ENCODE measurements around the gene CDH4. TPM values are rescaled to one million over a fixed set of nuclear protein-coding genes. Genes with fewer than 3 reads are reported as not detected.
"Not testable (repeated sequence)": the region's sequence is repeated elsewhere in the genome, so short reads cannot be mapped to it uniquely, and the experiment has no call there.

Gene CDH4
- total and polyA plus RNA-seq, 5 donors from 2014 or later: 0.07 to 0.69 (median 0.49) TPM; not detected in 1

DNA sequence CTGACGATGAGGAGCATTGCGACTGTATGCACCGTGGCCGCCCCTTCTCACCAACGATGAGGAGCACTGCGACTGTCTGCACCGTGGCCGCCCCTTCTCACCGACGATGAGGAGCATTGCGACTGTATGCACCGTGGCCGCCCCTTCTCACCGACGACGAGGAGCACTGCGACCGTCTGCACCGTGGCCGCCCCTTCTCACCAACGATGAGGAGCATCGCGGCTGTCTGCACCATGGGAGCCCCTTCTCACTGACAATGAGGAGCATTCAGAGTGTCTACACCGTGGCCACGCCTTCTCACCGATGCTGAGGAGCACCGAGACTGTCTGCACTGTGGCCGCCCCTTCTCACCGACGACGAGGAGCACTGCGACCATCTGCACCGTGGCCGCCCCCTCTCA is 692.9 kb downstream of the CDH4 start:
- H3K36me3 Mint-ChIP-seq; H3K4me1 ChIP-seq (ENCODE audit: control insufficient read depth, insufficient read depth, low read length, poor library complexity, severe bottlenecking); ATAC-seq (ENCODE audit: low read depth in 2 of 2); H3K4me3 ChIP-seq (ENCODE audit: low read depth, low read length); H3K36me3 ChIP-seq (ENCODE audit: control insufficient read depth, insufficient read depth, low read length); DNase-seq; H3K27ac ChIP-seq (ENCODE audit: insufficient read depth, low read length, poor library complexity, severe bottlenecking); H3K27me3 ChIP-seq (ENCODE audit: control insufficient read depth, insufficient read depth, low read length); H3K9me3 Mint-ChIP-seq; H3K27me3 Mint-ChIP-seq; H3K27ac Mint-ChIP-seq; H3K4me1 Mint-ChIP-seq; H3K9me3 ChIP-seq (ENCODE audit: control insufficient read depth in 2 of 2, low read length in 2 of 2); H3K4me3 Mint-ChIP-seq: not testable (repeated sequence)

DNA sequence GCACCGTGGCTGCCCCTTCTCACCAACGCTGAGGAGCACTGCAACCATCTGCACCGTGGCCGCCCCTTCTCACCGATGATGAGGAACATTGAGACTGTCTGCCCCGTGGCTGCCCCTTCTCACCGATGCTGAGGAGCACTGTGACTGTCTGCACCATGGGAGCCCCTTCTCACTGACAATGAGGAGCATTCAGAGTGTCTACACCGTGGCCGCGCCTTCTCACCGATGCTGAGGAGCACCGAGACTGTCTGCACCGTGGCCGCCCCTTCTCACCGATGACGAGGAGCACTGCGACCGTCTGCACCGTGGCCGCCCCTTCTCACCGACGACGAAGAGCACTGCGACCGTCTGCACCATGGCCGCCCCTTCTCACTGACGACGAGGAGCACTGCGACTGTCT is 693.4 kb downstream of the CDH4 start:
- H3K27ac ChIP-seq (ENCODE audit: insufficient read depth, low read length, poor library complexity, severe bottlenecking); H3K36me3 ChIP-seq (ENCODE audit: control insufficient read depth, insufficient read depth, low read length); H3K9me3 ChIP-seq (ENCODE audit: control insufficient read depth in 2 of 2, low read length in 2 of 2); ATAC-seq (ENCODE audit: low read depth in 2 of 2); H3K4me3 ChIP-seq (ENCODE audit: low read depth, low read length); H3K4me1 Mint-ChIP-seq; DNase-seq; H3K4me3 Mint-ChIP-seq; H3K36me3 Mint-ChIP-seq; H3K27me3 Mint-ChIP-seq; H3K9me3 Mint-ChIP-seq; H3K4me1 ChIP-seq (ENCODE audit: control insufficient read depth, insufficient read depth, low read length, poor library complexity, severe bottlenecking); H3K27me3 ChIP-seq (ENCODE audit: control insufficient read depth, insufficient read depth, low read length); H3K27ac Mint-ChIP-seq: not testable (repeated sequence)

DNA sequence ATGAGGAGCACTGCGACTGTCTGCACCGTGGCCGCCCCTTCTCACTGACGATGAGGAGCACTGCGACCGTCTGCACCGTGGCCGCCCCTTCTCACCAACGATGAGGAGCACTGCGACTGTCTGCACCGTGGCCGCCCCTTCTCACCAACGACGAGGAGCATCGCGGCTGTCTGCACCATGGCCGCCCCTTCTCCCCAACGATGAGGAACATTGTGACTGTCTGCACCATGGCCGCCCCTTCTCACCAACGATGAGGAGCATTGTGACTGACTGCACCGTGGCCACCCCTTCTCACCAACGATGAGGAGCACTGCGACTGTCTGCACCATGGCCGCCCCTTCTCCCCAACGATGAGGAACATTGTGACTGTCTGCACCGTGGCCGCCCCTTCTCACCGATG is 696.0 kb downstream of the CDH4 start:
- ATAC-seq (ENCODE audit: low read depth in 2 of 2); H3K9me3 Mint-ChIP-seq; H3K27me3 Mint-ChIP-seq; H3K4me3 Mint-ChIP-seq; H3K4me3 ChIP-seq (ENCODE audit: low read depth, low read length); H3K9me3 ChIP-seq (ENCODE audit: control insufficient read depth in 2 of 2, low read length in 2 of 2); H3K36me3 ChIP-seq (ENCODE audit: control insufficient read depth, insufficient read depth, low read length); H3K4me1 Mint-ChIP-seq; H3K4me1 ChIP-seq (ENCODE audit: control insufficient read depth, insufficient read depth, low read length, poor library complexity, severe bottlenecking); DNase-seq; H3K36me3 Mint-ChIP-seq; H3K27ac Mint-ChIP-seq; H3K27ac ChIP-seq (ENCODE audit: insufficient read depth, low read length, poor library complexity, severe bottlenecking); H3K27me3 ChIP-seq (ENCODE audit: control insufficient read depth, insufficient read depth, low read length): not testable (repeated sequence)

- no peaks in the 10 kb centered on the region for H3K27me3 Mint-ChIP-seq
- no peak for ATAC-seq (ENCODE audit: low read depth in 2 of 2)
- H3K36me3 Mint-ChIP-seq: no peaks in the 10 kb centered on the region
- DNase-seq: no peak
- Histone ChIP-seq H3K9me3 (ENCODE audit: control insufficient read depth in 2 of 2, low read length in 2 of 2) (no peaks in the 10 kb centered on the region), H3K4me1 (ENCODE audit: control insufficient read depth, insufficient read depth, low read length, poor library complexity, severe bottlenecking) (no peaks in the 10 kb centered on the region), H3K4me3 (ENCODE audit: low read depth, low read length) (no peak overlapping the region), H3K27me3 (ENCODE audit: control insufficient read depth, insufficient read depth, low read length) (no peaks in the 10 kb centered on the region), H3K27ac (ENCODE audit: insufficient read depth, low read length, poor library complexity, severe bottlenecking) (no peak overlapping the region), H3K36me3 (ENCODE audit: control insufficient read depth, insufficient read depth, low read length) (no peaks in the 10 kb centered on the region)
- no peaks in the 10 kb centered on the region for H3K9me3 Mint-ChIP-seq
- H3K27ac Mint-ChIP-seq: no peak overlapping the region
- H3K4me3 Mint-ChIP-seq: no peak overlapping the region
- peaks cover 0 to 2% (median 0%) of the 10 kb centered on the region in 4 donors for H3K4me1 Mint-ChIP-seq
Measured at GRCh38 chr20:61948586-61949362, 696.7 kb downstream of the CDH4 start.

- Mint-ChIP-seq H3K36me3 (no peaks in the 10 kb centered on the region), H3K27ac (no peak overlapping the region), H3K4me1 (peaks cover 0 to 2% (median 0%) of the 10 kb centered on the region in 4 donors), H3K9me3 (no peaks in the 10 kb centered on the region), H3K4me3 (no peak overlapping the region), H3K27me3 (no peaks in the 10 kb centered on the region)
- no peak overlapping the region for H3K27ac ChIP-seq (ENCODE audit: insufficient read depth, low read length, poor library complexity, severe bottlenecking)
- H3K4me1 ChIP-seq (ENCODE audit: control insufficient read depth, insufficient read depth, low read length, poor library complexity, severe bottlenecking): no peaks in the 10 kb centered on the region
- no peaks in the 10 kb centered on the region for H3K27me3 ChIP-seq (ENCODE audit: control insufficient read depth, insufficient read depth, low read length)
- H3K9me3 ChIP-seq (ENCODE audit: control insufficient read depth in 2 of 2, low read length in 2 of 2): no peaks in the 10 kb centered on the region
- ATAC-seq (ENCODE audit: low read depth in 2 of 2): no peak
- no peaks in the 10 kb centered on the region for H3K36me3 ChIP-seq (ENCODE audit: control insufficient read depth, insufficient read depth, low read length)
- DNase-seq: no peak
- H3K4me3 ChIP-seq (ENCODE audit: low read depth, low read length): no peak overlapping the region
Measured at GRCh38 chr20:61949363-61949713, 697.3 kb downstream of the CDH4 start.

DNA sequence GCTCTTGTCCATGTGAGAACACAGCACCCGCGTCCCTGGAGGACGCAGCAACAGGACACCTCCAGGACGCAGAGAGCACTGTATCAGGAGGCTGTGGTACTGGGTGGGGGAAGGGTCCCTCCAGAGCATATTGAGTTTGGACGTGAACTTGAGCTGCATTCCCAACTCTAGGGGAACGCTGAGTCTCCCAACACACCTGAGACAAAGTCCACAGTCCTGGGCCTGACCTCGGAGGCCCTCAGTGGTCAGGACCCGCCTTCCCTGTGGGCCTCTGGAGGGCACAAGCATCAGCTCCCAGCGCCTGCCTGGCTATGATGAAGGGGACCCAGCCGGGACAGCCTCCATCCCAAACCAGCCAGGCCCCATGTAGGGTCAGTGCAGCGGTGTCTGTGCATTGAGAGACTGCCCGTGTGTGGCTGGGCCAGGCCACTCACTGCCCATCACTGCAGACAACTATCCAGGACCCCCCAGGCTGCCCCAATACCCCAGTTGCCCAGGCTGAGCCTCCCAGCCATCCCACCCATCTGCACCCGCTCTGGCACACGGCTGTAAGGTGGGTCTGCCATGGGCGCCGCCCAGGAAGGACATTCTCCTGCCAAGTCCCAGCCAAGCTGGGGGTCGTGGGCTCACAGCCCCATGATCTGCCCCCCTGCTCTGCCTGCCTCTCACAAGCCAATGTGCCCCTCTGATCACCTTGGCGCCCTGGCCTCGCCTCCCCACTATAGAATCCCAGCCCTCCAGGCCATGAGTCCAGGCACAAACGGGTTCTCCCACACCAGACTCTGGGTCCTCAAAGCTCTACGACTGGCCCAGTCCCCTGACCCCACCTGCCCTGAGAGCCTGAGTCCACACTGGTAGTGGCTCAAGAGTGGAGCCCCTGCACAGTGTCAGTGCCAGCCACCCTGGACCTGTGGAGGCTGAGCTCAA is 697.9 kb downstream of the CDH4 start:
- Histone ChIP-seq H3K9me3 (ENCODE audit: control insufficient read depth in 2 of 2, low read length in 2 of 2) (no peaks in the 10 kb centered on the region), H3K27me3 (ENCODE audit: control insufficient read depth, insufficient read depth, low read length) (no peaks in the 10 kb centered on the region), H3K36me3 (ENCODE audit: control insufficient read depth, insufficient read depth, low read length) (no peaks in the 10 kb centered on the region), H3K4me3 (ENCODE audit: low read depth, low read length) (no peak overlapping the region), H3K4me1 (ENCODE audit: control insufficient read depth, insufficient read depth, low read length, poor library complexity, severe bottlenecking) (no peaks in the 10 kb centered on the region), H3K27ac (ENCODE audit: insufficient read depth, low read length, poor library complexity, severe bottlenecking) (no peak overlapping the region)
- ATAC-seq (ENCODE audit: low read depth in 2 of 2): no peak
- Mint-ChIP-seq H3K36me3 (no peaks in the 10 kb centered on the region), H3K9me3 (no peaks in the 10 kb centered on the region), H3K27me3 (no peaks in the 10 kb centered on the region), H3K4me1 (peaks cover 0 to 2% (median 0%) of the 10 kb centered on the region in 4 donors), H3K27ac (no peak overlapping the region), H3K4me3 (no peak overlapping the region)
- DNase-seq: no peak

- no peak overlapping the region for H3K27ac Mint-ChIP-seq
- DNase-seq: no peak
- Histone ChIP-seq H3K4me1 (ENCODE audit: control insufficient read depth, insufficient read depth, low read length, poor library complexity, severe bottlenecking) (no peaks in the 10 kb centered on the region), H3K27me3 (ENCODE audit: control insufficient read depth, insufficient read depth, low read length) (no peaks in the 10 kb centered on the region), H3K36me3 (ENCODE audit: control insufficient read depth, insufficient read depth, low read length) (no peaks in the 10 kb centered on the region), H3K4me3 (ENCODE audit: low read depth, low read length) (no peak overlapping the region), H3K9me3 (ENCODE audit: control insufficient read depth in 2 of 2, low read length in 2 of 2) (no peaks in the 10 kb centered on the region), H3K27ac (ENCODE audit: insufficient read depth, low read length, poor library complexity, severe bottlenecking) (no peak overlapping the region)
- no peaks in the 10 kb centered on the region for H3K27me3 Mint-ChIP-seq
- H3K9me3 Mint-ChIP-seq: no peaks in the 10 kb centered on the region
- H3K4me1 Mint-ChIP-seq: peaks cover 0 to 2% (median 0%) of the 10 kb centered on the region in 4 donors
- ATAC-seq (ENCODE audit: low read depth in 2 of 2): no peak
- no peaks in the 10 kb centered on the region for H3K36me3 Mint-ChIP-seq
- no peak overlapping the region for H3K4me3 Mint-ChIP-seq
Measured at GRCh38 chr20:61950641-61951071, 698.6 kb downstream of the CDH4 start.

All from CD4-positive, CD25-positive, alpha-beta regulatory T cell (primary cell).